Gastrocnemius medialis (tissue), 4 donors: Measurements from ENCODE around the gene VAV1.

Source experiments
- POLR2A ChIP-seq, 2 donors: fragments of 450-650 bp; IDR thresholded peaks; one replicate each; pipeline ENCODE4 v1.6.1; 2017; ENCODE audit warnings: antibody characterized with exemption in 2 of 2, mild to moderate bottlenecking in 2 of 2, moderate library complexity in 2 of 2
- TF ChIP-seq, protein P1 (sequence below), 5 experiments: fragments of 450-650 bp in 3 of 5; fragments of 200-600 bp in 2 of 5; sonication (generic) in 2 of 5; IDR thresholded peaks in 4 of 5; conservative IDR thresholded peaks in 1 of 5; 1 replicate in 4 of 5; 2 replicates in 1 of 5; pipeline ENCODE4 v1.5.1; 2016 to 2019; ENCODE audit warnings: antibody characterized with exemption in 5 of 5, mild to moderate bottlenecking in 3 of 5, moderate library complexity in 3 of 5

DNA sequence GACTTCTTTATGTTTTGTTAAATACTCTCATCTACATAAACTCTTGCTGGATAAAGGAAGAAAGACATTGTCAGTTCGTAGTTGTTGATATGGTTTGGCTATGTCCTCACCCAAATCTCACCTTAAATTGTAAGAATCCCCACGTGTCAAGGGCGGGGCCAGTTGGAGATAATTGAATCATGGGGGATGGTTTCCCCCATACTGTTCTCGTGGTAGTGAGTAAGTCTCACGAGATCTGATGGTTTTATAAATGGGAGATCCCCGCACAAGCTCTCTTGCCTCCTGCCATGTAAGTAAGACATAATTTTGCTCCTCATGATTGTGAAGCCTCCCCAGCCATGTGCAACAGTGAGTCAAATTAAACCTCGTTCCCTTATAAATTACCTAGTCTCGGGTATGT is 118.4 kb downstream of the VAV1 start:
- TF ChIP-seq, protein P1, sequence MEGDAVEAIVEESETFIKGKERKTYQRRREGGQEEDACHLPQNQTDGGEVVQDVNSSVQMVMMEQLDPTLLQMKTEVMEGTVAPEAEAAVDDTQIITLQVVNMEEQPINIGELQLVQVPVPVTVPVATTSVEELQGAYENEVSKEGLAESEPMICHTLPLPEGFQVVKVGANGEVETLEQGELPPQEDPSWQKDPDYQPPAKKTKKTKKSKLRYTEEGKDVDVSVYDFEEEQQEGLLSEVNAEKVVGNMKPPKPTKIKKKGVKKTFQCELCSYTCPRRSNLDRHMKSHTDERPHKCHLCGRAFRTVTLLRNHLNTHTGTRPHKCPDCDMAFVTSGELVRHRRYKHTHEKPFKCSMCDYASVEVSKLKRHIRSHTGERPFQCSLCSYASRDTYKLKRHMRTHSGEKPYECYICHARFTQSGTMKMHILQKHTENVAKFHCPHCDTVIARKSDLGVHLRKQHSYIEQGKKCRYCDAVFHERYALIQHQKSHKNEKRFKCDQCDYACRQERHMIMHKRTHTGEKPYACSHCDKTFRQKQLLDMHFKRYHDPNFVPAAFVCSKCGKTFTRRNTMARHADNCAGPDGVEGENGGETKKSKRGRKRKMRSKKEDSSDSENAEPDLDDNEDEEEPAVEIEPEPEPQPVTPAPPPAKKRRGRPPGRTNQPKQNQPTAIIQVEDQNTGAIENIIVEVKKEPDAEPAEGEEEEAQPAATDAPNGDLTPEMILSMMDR (IDR thresholded peaks at IDR 0.05 in 4 of 5, conservative IDR thresholded peaks at IDR 0.05 in 1 of 5) = no peak
- TF ChIP-seq POLR2A (IDR thresholded peaks at IDR 0.05) = no peak
